Liver (tissue), 9 donors: ENCODE data around the gene ELAVL2. TPM values are rescaled to one million over a fixed set of nuclear protein-coding genes. Genes with fewer than 3 reads are reported as not detected.

Experiments used
- DNase-seq: peaks from one replicate; pipeline ENCODE4 v3.0.0-alpha.2; 2017; ENCODE audit warnings: low spot score
- H3K27ac ChIP-seq, 2 donors: one replicate each; pipeline ENCODE4 v1.7.0; 2013; ENCODE audit warnings: inconsistent platforms in 2 of 2, low read length in 2 of 2, control low read depth in 1 of 2, low read depth in 1 of 2, mild to moderate bottlenecking in 1 of 2
- H3K27me3 ChIP-seq, 4 donors: one replicate each; pipeline versions ENCODE4 v1.6.1 to v1.7.0; 2013; ENCODE audit warnings: low read length in 3 of 4, inconsistent platforms in 1 of 4, mild to moderate bottlenecking in 1 of 4, moderate library complexity in 1 of 4; ENCODE audit not compliant: control insufficient read depth in 4 of 4, insufficient read depth in 4 of 4
- H3K36me3 ChIP-seq, 4 donors: one replicate each; pipeline versions ENCODE4 v1.6.1 to v1.7.0; 2013; ENCODE audit warnings: low read length in 3 of 4, mild to moderate bottlenecking in 3 of 4, low read depth in 1 of 4, moderate library complexity in 1 of 4; ENCODE audit not compliant: control insufficient read depth in 4 of 4, insufficient read depth in 3 of 4
- H3K4me1 ChIP-seq, 4 donors: one replicate each; pipeline versions ENCODE4 v1.6.1 to v1.7.0; 2013; ENCODE audit warnings: low read length in 3 of 4, mild to moderate bottlenecking in 3 of 4, moderate library complexity in 1 of 4; ENCODE audit not compliant: control insufficient read depth in 4 of 4, insufficient read depth in 4 of 4
- H3K4me3 ChIP-seq, 3 donors: one replicate each; pipeline versions ENCODE4 v1.6.1 to v1.7.0; 2013; ENCODE audit warnings: low read length in 3 of 3, control low read depth in 1 of 3, low read depth in 1 of 3, mild to moderate bottlenecking in 1 of 3
- H3K9ac ChIP-seq, 2 donors: one replicate each; pipeline ENCODE4 v1.7.0; 2013; ENCODE audit warnings: low read length in 2 of 2, mild to moderate bottlenecking in 2 of 2, moderate library complexity in 2 of 2, control low read depth in 1 of 2, low read depth in 1 of 2
- H3K9me3 ChIP-seq, 4 donors: one replicate each; pipeline versions ENCODE4 v1.6.1 to v1.7.0; 2013; ENCODE audit warnings: low read length in 3 of 4; ENCODE audit not compliant: control insufficient read depth in 4 of 4
- EGR1 ChIP-seq, 2 donors: IDR thresholded peaks; 2 replicates each; pipeline ENCODE4 v1.6.1; 2016 to 2018; ENCODE audit warnings: antibody characterized with exemption in 2 of 2, low read depth in 2 of 2
- FOXA1 ChIP-seq: IDR thresholded peaks from 2 replicates; pipeline ENCODE4 v1.6.1; 2016; ENCODE audit warnings: antibody characterized with exemption
- FOXA2 ChIP-seq: IDR thresholded peaks from 2 replicates; pipeline ENCODE4 v1.6.1; 2016; ENCODE audit warnings: antibody characterized with exemption
- GABPA ChIP-seq, 2 donors: IDR thresholded peaks in 1 of 2; conservative IDR thresholded peaks in 1 of 2; 2 replicates each; pipeline ENCODE4 v1.6.1; 2016; ENCODE audit warnings: antibody characterized with exemption in 2 of 2, mild to moderate bottlenecking in 1 of 2, moderate library complexity in 1 of 2
- HNF4A ChIP-seq, 2 donors: conservative IDR thresholded peaks; 2 replicates each; pipeline ENCODE4 v1.6.1; 2016; ENCODE audit warnings: antibody characterized with exemption in 2 of 2, mild to moderate bottlenecking in 2 of 2
- HNF4G ChIP-seq: IDR thresholded peaks from 2 replicates; pipeline ENCODE4 v1.6.1; 2016; ENCODE audit warnings: antibody characterized with exemption
- JUND ChIP-seq, 2 donors: IDR thresholded peaks; 2 replicates each; pipeline ENCODE4 v1.6.1; 2016; ENCODE audit warnings: antibody characterized with exemption in 2 of 2
- NR2F2 ChIP-seq: IDR thresholded peaks from 2 replicates; pipeline ENCODE4 v1.6.1; 2016; ENCODE audit warnings: antibody characterized with exemption
- RAD21 ChIP-seq, 2 donors: IDR thresholded peaks; 2 replicates each; pipeline ENCODE4 v1.6.1; 2016; ENCODE audit warnings: antibody characterized with exemption in 2 of 2, mild to moderate bottlenecking in 2 of 2
- SP1 ChIP-seq: IDR thresholded peaks from 2 replicates; pipeline ENCODE4 v1.6.1; 2018; ENCODE audit warnings: antibody characterized with exemption, mild to moderate bottlenecking
- TAF1 ChIP-seq: conservative IDR thresholded peaks from 2 replicates; pipeline ENCODE4 v1.6.1; 2016; ENCODE audit warnings: antibody characterized with exemption, mild to moderate bottlenecking
- whole genome bisulfite sequencing: extraction: QIAGEN DNeasy Blood & Tissue Kit; methylation state at CpG from one replicate; pipeline ENCODE4 v1.1.7; 2013; 5-methylcytosine and 5-hydroxymethylcytosine counted together
- polyA plus RNA-seq, 2 donors: library from polyadenylated mRNA; stranded (reverse) in 1 of 2; unstranded in 1 of 2; fragments of 200-250 nt in 1 of 2; fragments of >200 nt in 1 of 2; fragmentation: Nextera tagmentation in 1 of 2; extraction: Ambion mirVana in 1 of 2; gene quantifications; one replicate each; pipeline versions ENCODE4 v1.2.1 to v1.2.3, GENCODE V29; 2013 to 2015
- total RNA-seq, 2 donors: library from RNA; depleted of rRNA; stranded (reverse); fragments of >200 nt; gene quantifications; one replicate each; pipeline ENCODE4 v1.2.3, GENCODE V29; 2014
- TF ChIP-seq, protein P1 (sequence below): IDR thresholded peaks from 2 replicates; pipeline ENCODE4 v1.6.1; 2016; ENCODE audit warnings: antibody characterized with exemption, mild to moderate bottlenecking
- TF ChIP-seq, protein P2 (sequence below): IDR thresholded peaks from 2 replicates; pipeline ENCODE4 v1.6.1; 2016; ENCODE audit warnings: antibody characterized with exemption
- TF ChIP-seq, protein P3 (sequence below): IDR thresholded peaks from 2 replicates; pipeline ENCODE4 v1.6.1; 2016; ENCODE audit warnings: antibody characterized with exemption
- donor health status: healthy.
- donor health status: healthy.
- donor health status: healthy.
- donor health status: healthy.
- donor health status: healthy.

The ELAVL2 gene
- total and polyA plus RNA-seq, 4 donors = 0.19 TPM; not detected in 3

- H3K27me3 ChIP-seq = no peaks in the 10 kb centered on the region
- H3K9ac ChIP-seq = no peak overlapping the region
- H3K36me3 ChIP-seq = no peaks in the 10 kb centered on the region
- no peak overlapping the region for H3K27ac ChIP-seq
- peaks cover 0 to 2% (median 0%) of the 10 kb centered on the region in 4 donors for H3K9me3 ChIP-seq
- TF ChIP-seq NR2F2 (no peak), HNF4G (no peak), FOXA1 (no peak), GABPA (IDR thresholded peaks at IDR 0.05 in 1 of 2, conservative IDR thresholded peaks at IDR 0.05 in 1 of 2) (no peak), JUND (IDR thresholded peaks at IDR 0.05) (no peak), RAD21 (IDR thresholded peaks at IDR 0.05) (no peak)
- TF ChIP-seq, protein P1, sequence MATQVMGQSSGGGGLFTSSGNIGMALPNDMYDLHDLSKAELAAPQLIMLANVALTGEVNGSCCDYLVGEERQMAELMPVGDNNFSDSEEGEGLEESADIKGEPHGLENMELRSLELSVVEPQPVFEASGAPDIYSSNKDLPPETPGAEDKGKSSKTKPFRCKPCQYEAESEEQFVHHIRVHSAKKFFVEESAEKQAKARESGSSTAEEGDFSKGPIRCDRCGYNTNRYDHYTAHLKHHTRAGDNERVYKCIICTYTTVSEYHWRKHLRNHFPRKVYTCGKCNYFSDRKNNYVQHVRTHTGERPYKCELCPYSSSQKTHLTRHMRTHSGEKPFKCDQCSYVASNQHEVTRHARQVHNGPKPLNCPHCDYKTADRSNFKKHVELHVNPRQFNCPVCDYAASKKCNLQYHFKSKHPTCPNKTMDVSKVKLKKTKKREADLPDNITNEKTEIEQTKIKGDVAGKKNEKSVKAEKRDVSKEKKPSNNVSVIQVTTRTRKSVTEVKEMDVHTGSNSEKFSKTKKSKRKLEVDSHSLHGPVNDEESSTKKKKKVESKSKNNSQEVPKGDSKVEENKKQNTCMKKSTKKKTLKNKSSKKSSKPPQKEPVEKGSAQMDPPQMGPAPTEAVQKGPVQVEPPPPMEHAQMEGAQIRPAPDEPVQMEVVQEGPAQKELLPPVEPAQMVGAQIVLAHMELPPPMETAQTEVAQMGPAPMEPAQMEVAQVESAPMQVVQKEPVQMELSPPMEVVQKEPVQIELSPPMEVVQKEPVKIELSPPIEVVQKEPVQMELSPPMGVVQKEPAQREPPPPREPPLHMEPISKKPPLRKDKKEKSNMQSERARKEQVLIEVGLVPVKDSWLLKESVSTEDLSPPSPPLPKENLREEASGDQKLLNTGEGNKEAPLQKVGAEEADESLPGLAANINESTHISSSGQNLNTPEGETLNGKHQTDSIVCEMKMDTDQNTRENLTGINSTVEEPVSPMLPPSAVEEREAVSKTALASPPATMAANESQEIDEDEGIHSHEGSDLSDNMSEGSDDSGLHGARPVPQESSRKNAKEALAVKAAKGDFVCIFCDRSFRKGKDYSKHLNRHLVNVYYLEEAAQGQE = no peak
- TF ChIP-seq, protein P2, sequence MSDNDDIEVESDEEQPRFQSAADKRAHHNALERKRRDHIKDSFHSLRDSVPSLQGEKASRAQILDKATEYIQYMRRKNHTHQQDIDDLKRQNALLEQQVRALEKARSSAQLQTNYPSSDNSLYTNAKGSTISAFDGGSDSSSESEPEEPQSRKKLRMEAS = no peak
- H3K4me3 ChIP-seq = no peak overlapping the region
- DNase-seq = no peak
- H3K4me1 ChIP-seq = no peaks in the 10 kb centered on the region
- 76% methylated on average over 3 of the region's 3 CpGs for WGBS
These were observed 148.6 kb downstream of the ELAVL2 start for GRCh38 chr9:23677446-23677845.

- Histone ChIP-seq H3K9ac (no peak overlapping the region), H3K27ac (no peak overlapping the region), H3K4me3 (no peak overlapping the region), H3K36me3 (no peaks in the 10 kb centered on the region), H3K9me3 (peaks cover 0 to 2% (median 0%) of the 10 kb centered on the region in 4 donors), H3K27me3 (no peaks in the 10 kb centered on the region), H3K4me1 (no peaks in the 10 kb centered on the region)
- no peak for DNase-seq
- WGBS = 85% methylated on average over 6 of the region's 6 CpGs
- no peak for TF ChIP-seq GABPA (IDR thresholded peaks at IDR 0.05 in 1 of 2, conservative IDR thresholded peaks at IDR 0.05 in 1 of 2)
- no peak for TF ChIP-seq HNF4G
- no peak for TF ChIP-seq SP1
- no peak for TF ChIP-seq TAF1
These were observed 151.9 kb downstream of the ELAVL2 start for GRCh38 chr9:23674016-23674585.

- no peak for TF ChIP-seq JUND (IDR thresholded peaks at IDR 0.05)
- TF ChIP-seq, protein P1 = no peak
- no peak for TF ChIP-seq FOXA2
- TF ChIP-seq, protein P3, sequence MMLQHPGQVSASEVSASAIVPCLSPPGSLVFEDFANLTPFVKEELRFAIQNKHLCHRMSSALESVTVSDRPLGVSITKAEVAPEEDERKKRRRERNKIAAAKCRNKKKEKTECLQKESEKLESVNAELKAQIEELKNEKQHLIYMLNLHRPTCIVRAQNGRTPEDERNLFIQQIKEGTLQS = no peak
- no peak for TF ChIP-seq NR2F2
- TF ChIP-seq EGR1 (IDR thresholded peaks at IDR 0.05; ENCODE audit: low read depth in 2 of 2) = no peak
- TF ChIP-seq HNF4A (conservative IDR thresholded peaks at IDR 0.05) = no peak
- Histone ChIP-seq H3K27ac (no peak overlapping the region), H3K36me3 (no peaks in the 10 kb centered on the region), H3K9ac (no peak overlapping the region), H3K9me3 (peaks cover 0 to 2% (median 0%) of the 10 kb centered on the region in 4 donors), H3K4me1 (no peaks in the 10 kb centered on the region), H3K27me3 (no peaks in the 10 kb centered on the region), H3K4me3 (no peak overlapping the region)
- DNase-seq = no peak
- 80% methylated on average over 6 of the region's 6 CpGs for WGBS
These were observed 153.9 kb downstream of the ELAVL2 start for GRCh38 chr9:23672151-23672550.
